Lower leg skin (tissue), 4 donors: Measurements from ENCODE around the gene SREBF1. TPM values are rescaled to one million over a fixed set of nuclear protein-coding genes. Genes with fewer than 3 reads are reported as not detected.

ENCODE experiments used
- DNase-seq, 2 donors: peaks; one replicate each; pipeline ENCODE4 v3.0.0-alpha.2; 2019; ENCODE audit warnings: low spot score in 2 of 2
- H3K4me3 ChIP-seq: fragments of 200-600 bp; sonication (generic); 2 replicates; pipeline ENCODE4 v1.5.1; 2017; ENCODE audit warnings: mild to moderate bottlenecking, low read depth; ENCODE audit not compliant: poor library complexity, severe bottlenecking
- POLR2A ChIP-seq, 2 donors: fragments of 450-650 bp; IDR thresholded peaks; one replicate each; pipeline ENCODE4 v1.6.1; 2016 to 2017; ENCODE audit warnings: antibody characterized with exemption in 2 of 2, mild to moderate bottlenecking in 1 of 2, moderate library complexity in 1 of 2
- WGBS, 2 donors: methylation state at CpG; one replicate each; pipeline ENCODE4 v1.1.5; 2018; 5-methylcytosine and 5-hydroxymethylcytosine counted together
- intact Hi-C: fragments of 100-400 bp; cut with DNase I; formaldehyde crosslinking; loops from one replicate; pipeline ENCODE4 v1.15.0; 2023; ENCODE audit warnings: low total_unique reads
- total RNA-seq, 4 donors: library from RNA; depleted of rRNA; stranded (reverse); fragments of >200 nt; gene quantifications; one replicate each; pipeline ENCODE4 v1.1.0, GENCODE V29; 2016
- TF ChIP-seq, protein P1 (sequence below), 3 donors: fragments of 450-650 bp; IDR thresholded peaks; one replicate each; pipeline ENCODE4 v1.5.1; 2016; ENCODE audit warnings: antibody characterized with exemption in 3 of 3, mild to moderate bottlenecking in 3 of 3, moderate library complexity in 2 of 3

Gene SREBF1
- total RNA-seq, 4 donors from 2014 or later: 54.3 to 146 (median 102) TPM

DNA sequence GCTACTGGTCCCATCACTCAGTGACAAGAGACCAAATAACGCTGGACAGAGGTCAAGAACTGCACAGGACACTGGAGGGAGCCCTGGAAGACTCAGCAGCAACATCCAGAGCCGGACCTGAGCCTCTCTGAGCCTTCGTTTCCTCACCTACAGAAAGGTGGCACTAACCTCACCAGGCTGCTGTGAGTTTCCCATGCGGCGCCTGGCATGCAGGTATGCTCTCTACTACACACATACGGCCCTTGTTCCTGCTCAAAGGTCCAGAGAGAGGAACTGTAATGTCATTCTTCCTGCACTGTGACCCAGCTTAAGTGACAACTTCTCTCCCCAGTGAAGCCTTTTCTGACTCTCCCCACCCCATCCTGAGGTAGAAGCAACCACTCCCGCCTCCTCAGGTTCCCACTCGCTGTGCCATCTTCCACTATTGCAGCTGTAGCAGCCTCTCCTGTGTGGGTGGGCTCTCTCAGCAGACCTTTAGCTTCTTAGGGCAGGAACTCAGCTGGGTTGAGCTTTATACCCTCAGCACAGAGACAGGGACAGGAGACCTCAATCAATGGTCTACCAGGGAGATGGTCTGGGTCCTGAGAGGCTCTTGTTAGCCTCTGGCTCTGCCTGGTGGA, 43.9 kb upstream of the SREBF1 start:
- intact Hi-C loops: no loop called here
- WGBS, 2 donors: 89 to 90% methylated on average over 8 of the region's 8 CpGs
- DNase-seq: no peak
- TF ChIP-seq POLR2A (IDR thresholded peaks at IDR 0.05): no peak
- TF ChIP-seq, protein P1, sequence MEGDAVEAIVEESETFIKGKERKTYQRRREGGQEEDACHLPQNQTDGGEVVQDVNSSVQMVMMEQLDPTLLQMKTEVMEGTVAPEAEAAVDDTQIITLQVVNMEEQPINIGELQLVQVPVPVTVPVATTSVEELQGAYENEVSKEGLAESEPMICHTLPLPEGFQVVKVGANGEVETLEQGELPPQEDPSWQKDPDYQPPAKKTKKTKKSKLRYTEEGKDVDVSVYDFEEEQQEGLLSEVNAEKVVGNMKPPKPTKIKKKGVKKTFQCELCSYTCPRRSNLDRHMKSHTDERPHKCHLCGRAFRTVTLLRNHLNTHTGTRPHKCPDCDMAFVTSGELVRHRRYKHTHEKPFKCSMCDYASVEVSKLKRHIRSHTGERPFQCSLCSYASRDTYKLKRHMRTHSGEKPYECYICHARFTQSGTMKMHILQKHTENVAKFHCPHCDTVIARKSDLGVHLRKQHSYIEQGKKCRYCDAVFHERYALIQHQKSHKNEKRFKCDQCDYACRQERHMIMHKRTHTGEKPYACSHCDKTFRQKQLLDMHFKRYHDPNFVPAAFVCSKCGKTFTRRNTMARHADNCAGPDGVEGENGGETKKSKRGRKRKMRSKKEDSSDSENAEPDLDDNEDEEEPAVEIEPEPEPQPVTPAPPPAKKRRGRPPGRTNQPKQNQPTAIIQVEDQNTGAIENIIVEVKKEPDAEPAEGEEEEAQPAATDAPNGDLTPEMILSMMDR (IDR thresholded peaks at IDR 0.05): no peak
- no peak overlapping the region for H3K4me3 ChIP-seq

DNA sequence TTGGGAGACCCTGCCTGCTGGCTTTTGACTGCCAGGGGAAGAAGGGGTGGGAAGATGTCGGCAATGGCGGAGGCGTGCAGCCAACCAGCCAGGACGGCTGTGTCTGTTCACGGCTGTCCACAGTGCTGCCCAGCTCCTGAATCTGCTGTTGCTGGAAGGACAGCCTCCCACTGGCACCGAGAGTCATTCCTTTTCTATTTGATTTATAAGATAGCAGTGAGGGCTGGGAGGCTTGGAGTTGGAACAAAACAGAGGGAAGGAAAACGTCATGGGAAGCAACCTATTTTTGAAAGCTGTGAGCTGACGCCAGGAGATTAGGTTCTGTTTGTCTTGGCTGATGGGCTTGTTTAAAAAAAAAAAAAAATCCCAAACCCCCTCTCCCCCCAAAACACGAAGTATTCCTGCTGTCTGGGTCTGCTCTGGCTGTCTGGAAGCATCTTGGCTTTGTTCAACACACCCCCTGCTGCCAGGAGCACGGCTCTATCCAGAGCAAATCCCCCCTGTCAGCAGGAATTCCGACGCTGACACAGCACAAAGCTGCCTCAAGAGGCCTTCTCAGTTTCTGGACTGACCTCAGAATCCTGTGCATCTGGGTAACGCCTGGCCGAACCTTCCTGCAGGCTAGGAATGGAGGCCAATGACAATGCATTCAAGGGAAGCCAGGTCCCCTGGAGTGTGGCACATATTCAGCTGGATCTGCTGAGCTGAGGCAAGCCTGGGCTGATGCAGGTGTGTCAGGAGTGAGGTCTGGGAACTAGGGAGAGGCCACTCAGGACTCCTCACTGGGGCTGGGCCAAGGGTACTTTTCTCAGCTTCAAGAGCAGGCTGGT, 41.0 kb upstream of the SREBF1 start:
- WGBS, 2 donors: 10 to 18% methylated on average over 14 of the region's 14 CpGs
- TF ChIP-seq, protein P1 (IDR thresholded peaks at IDR 0.05): no peak
- TF ChIP-seq POLR2A (IDR thresholded peaks at IDR 0.05): no peak
- intact Hi-C loops: no loop called here
- peak; percentile 55 to 91 for DNase-seq
- H3K4me3 ChIP-seq: no peak overlapping the region

DNA sequence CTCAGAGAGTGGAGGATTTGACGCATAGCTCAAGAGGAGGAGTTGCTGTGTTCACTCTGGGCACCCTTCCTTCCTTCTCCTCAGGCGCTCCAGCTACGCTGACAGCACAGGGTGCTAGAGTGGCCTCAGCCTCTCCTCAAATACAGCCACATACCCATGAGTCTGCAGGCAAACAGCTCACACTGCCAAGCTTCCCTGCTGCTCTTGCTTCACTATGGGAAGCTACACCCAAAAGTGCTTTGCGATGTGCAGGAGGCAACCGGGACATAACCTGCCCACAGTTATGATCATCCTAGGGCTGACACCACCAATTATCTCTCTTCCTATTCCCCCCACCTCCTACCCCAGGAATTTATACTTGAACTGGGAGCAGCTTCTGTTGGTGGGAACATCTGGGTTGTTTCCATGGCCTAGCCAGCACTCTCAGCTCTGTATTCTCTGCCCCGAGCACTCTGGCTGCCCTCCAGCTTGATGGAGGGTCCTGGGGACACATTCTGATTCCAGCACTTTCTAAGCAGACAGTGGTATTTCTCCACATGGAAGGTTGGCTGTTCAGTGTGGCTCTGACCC, 40.3 kb upstream of the SREBF1 start:
- TF ChIP-seq, protein P1 (IDR thresholded peaks at IDR 0.05): no peak
- no peak for TF ChIP-seq POLR2A (IDR thresholded peaks at IDR 0.05)
- no peak overlapping the region for H3K4me3 ChIP-seq
- WGBS, 2 donors: 33 to 34% methylated on average over 6 of the region's 6 CpGs
- DNase-seq: peak in 1 of 2 donors; percentile 47
- intact Hi-C loops: no loop called here

DNA sequence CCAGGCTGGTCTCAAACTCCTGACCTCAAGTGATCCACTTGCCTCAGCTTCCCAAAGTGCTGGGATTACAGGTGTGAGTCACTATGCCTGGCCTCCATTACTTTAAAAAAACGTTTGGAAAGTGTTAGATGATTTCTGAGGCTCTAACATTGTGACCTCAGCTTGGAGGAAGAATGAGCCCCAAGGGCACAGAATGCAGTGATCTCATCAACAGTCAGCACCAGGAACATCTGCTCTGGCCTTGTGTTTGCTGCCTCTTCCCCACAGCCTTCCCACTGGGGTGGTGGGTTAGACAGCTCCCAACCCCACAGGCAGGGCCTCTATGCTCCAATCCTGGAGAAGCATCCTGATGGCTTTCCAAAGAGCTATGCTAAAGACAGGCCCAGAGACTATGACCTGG, 37.7 kb upstream of the SREBF1 start:
- DNase-seq: no peak
- no peak overlapping the region for H3K4me3 ChIP-seq
- TF ChIP-seq POLR2A (IDR thresholded peaks at IDR 0.05): no peak
- TF ChIP-seq, protein P1 (IDR thresholded peaks at IDR 0.05): no peak
- WGBS, 2 donors: 10 to 26% methylated on average over 1 of the region's 1 CpG
- intact Hi-C loops: no loop called here

DNA sequence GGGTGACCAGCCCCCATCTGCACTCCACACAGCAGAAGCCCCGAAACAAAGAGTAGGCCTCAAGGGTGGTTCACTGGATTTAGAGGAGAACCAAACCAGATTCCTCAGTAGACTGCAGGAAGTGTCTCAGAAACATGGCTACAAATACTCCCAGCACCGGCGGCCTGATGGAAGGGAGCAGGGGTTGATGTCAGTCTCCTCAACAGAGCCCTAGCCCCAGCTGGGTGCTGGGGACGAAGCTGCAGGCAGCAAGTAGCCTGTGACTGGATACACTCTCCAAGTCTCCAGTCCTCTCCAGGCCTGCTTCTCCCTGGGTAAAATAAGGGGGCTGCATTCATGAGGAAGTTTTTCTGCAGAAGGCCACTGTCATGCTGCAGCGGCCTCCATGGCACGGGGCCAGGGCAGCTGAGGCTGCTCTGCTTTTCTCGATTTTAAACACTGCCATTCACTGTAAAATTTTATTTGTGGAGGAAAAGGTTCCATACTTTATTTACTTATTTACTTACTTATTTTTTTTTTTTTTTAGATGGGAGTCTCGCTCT, 36.7 kb upstream of the SREBF1 start:
- WGBS, 2 donors: 81% methylated on average over 8 of the region's 8 CpGs
- intact Hi-C loops: no loop called here
- H3K4me3 ChIP-seq: no peak overlapping the region
- no peak for TF ChIP-seq POLR2A (IDR thresholded peaks at IDR 0.05)
- TF ChIP-seq, protein P1 (IDR thresholded peaks at IDR 0.05): no peak
- no peak for DNase-seq
